CD14-positive monocyte (primary cell): ENCODE results near the gene BUD13. TPM values are rescaled to one million over a fixed set of nuclear protein-coding genes. Genes with fewer than 3 reads are reported as not detected.

ENCODE experiments used
- DNase-seq, 3 donors: peaks; one replicate each; pipeline ENCODE4 v3.0.0-alpha.2; 2011 to 2022
- H2AFZ ChIP-seq: 2 replicates; pipeline ENCODE4 v1.6.0; 2012; ENCODE audit warnings: mild to moderate bottlenecking, low read depth, low read length, inconsistent platforms; ENCODE audit not compliant: insufficient read depth, poor library complexity, severe bottlenecking
- H3K27ac ChIP-seq, 2 donors: 1 replicate in 1 of 2; 2 replicates in 1 of 2; pipeline ENCODE4 v1.5.1; 2012 to 2013; ENCODE audit warnings: low read length in 2 of 2, control low read depth in 1 of 2, inconsistent platforms in 1 of 2, low read depth in 1 of 2, mild to moderate bottlenecking in 1 of 2
- H3K27me3 ChIP-seq, 2 donors: one replicate each; pipeline versions ENCODE4 v1.6.0 to v1.6.1; 2011 to 2013; ENCODE audit warnings: low read length in 2 of 2; ENCODE audit not compliant: control insufficient read depth in 2 of 2, insufficient read depth in 2 of 2
- H3K36me3 ChIP-seq, 2 donors: replicated peaks in 1 of 2; 1 replicate in 1 of 2; 2 replicates in 1 of 2; pipeline versions ENCODE4 v1.5.1 to v1.6.1; 2012 to 2013; ENCODE audit warnings: low read length in 2 of 2, control low read depth in 1 of 2, inconsistent platforms in 1 of 2, mild to moderate bottlenecking in 1 of 2; ENCODE audit not compliant: insufficient read depth in 2 of 2, control insufficient read depth in 1 of 2
- H3K4me1 ChIP-seq, 2 donors: 1 replicate in 1 of 2; 2 replicates in 1 of 2; pipeline versions ENCODE4 v1.5.1 to v1.6.1; 2012 to 2013; ENCODE audit warnings: low read length in 2 of 2, control low read depth in 1 of 2, inconsistent platforms in 1 of 2, mild to moderate bottlenecking in 1 of 2, moderate library complexity in 1 of 2; ENCODE audit not compliant: insufficient read depth in 2 of 2, control insufficient read depth in 1 of 2
- H3K4me2 ChIP-seq: replicated peaks from 2 replicates; pipeline ENCODE3; 2012; ENCODE audit warnings: low read length, moderate library complexity, mild to moderate bottlenecking; ENCODE audit not compliant: poor library complexity, severe bottlenecking; ENCODE audit errors: extremely low read depth
- H3K4me3 ChIP-seq, 3 experiments: fragments of 200-600 bp in 1 of 3; sonication (generic) in 1 of 3; replicated peaks in 1 of 3; 1 replicate in 2 of 3; 2 replicates in 1 of 3; pipeline ENCODE4 v1.5.1; 2011 to 2013; ENCODE audit warnings: low read length in 3 of 3, mild to moderate bottlenecking in 3 of 3, control low read depth in 2 of 3, low read depth in 2 of 3, inconsistent platforms in 1 of 3, moderate library complexity in 1 of 3
- H3K79me2 ChIP-seq: 2 replicates; pipeline ENCODE4 v1.6.0; 2012; ENCODE audit warnings: mild to moderate bottlenecking, control low read depth, inconsistent platforms, low read length, moderate library complexity; ENCODE audit not compliant: insufficient read depth
- H3K9ac ChIP-seq: 2 replicates; pipeline ENCODE4 v1.6.0; 2017; ENCODE audit warnings: low read length, mild to moderate bottlenecking; ENCODE audit not compliant: insufficient read depth, poor library complexity, severe bottlenecking
- H3K9me3 ChIP-seq, 2 donors: replicated peaks in 1 of 2; 1 replicate in 1 of 2; 2 replicates in 1 of 2; pipeline versions ENCODE4 v1.5.1 to v1.6.1; 2012 to 2013; ENCODE audit warnings: low read length in 2 of 2, control low read depth in 1 of 2; ENCODE audit not compliant: control insufficient read depth in 1 of 2, insufficient read depth in 1 of 2
- H4K20me1 ChIP-seq: 2 replicates; pipeline ENCODE4 v1.6.0; 2012; ENCODE audit warnings: mild to moderate bottlenecking, low read length, control low read depth, moderate library complexity; ENCODE audit not compliant: insufficient read depth
- H3K27ac Mint-ChIP-seq, 7 donors: one replicate each; pipeline ENCODE4 v1.8.0; 2020; ENCODE audit warnings: mild to moderate bottlenecking in 7 of 7, mixed read lengths in 7 of 7, moderate library complexity in 6 of 7, inconsistent platforms in 2 of 7
- H3K27me3 Mint-ChIP-seq, 3 donors: one replicate each; pipeline ENCODE4 v1.8.0; 2021 to 2022; ENCODE audit warnings: low read depth in 3 of 3, mild to moderate bottlenecking in 3 of 3, mixed read lengths in 3 of 3, moderate library complexity in 3 of 3, inconsistent platforms in 1 of 3
- H3K36me3 Mint-ChIP-seq, 2 donors: one replicate each; pipeline ENCODE4 v1.8.0; 2020; ENCODE audit warnings: mixed read lengths in 2 of 2, inconsistent platforms in 1 of 2, mild to moderate bottlenecking in 1 of 2
- H3K4me1 Mint-ChIP-seq: one replicate; pipeline ENCODE4 v1.8.0; 2020; ENCODE audit warnings: mild to moderate bottlenecking, mixed read lengths
- H3K4me3 Mint-ChIP-seq, 2 donors: one replicate each; pipeline ENCODE4 v1.8.0; 2020; ENCODE audit warnings: mild to moderate bottlenecking in 2 of 2, mixed read lengths in 2 of 2, moderate library complexity in 1 of 2
- H3K9me3 Mint-ChIP-seq, 7 donors: one replicate each; pipeline ENCODE4 v1.8.0; 2020 to 2022; ENCODE audit warnings: mixed read lengths in 7 of 7, mild to moderate bottlenecking in 6 of 7, moderate library complexity in 6 of 7, inconsistent platforms in 2 of 7
- CTCF ChIP-seq: fragments of 200-600 bp; IDR thresholded peaks from one replicate; pipeline ENCODE4 v1.8.0; 2022; ENCODE audit warnings: antibody characterized with exemption, mild to moderate bottlenecking
- WGBS: methylation state at CpG from one replicate; pipeline ENCODE4 v1.1.5; 2013; ENCODE audit warnings: missing lambda C conversion rate; ENCODE audit not compliant: insufficient coverage; 5-methylcytosine and 5-hydroxymethylcytosine counted together
- intact Hi-C, 2 donors: fragments of 100-400 bp; cut with micrococcal nuclease; formaldehyde crosslinking; loops; one replicate each; pipeline versions ENCODE4 v1.15.0 to v1.15.1; 2023
- polyA plus RNA-seq, 3 donors: library from polyadenylated mRNA; depleted of rRNA in 1 of 3; unstranded in 2 of 3; stranded (reverse) in 1 of 3; fragments of 300-500 nt in 2 of 3; fragments of >200 nt in 1 of 3; fragmentation: Illumina TruSeq in 2 of 3; gene quantifications; 1 replicate in 2 of 3; 2 replicates in 1 of 3; pipeline ENCODE4 v1.2.3, GENCODE V29; 2012 to 2021

Gene BUD13
- polyA plus RNA-seq, 3 donors = 4.2 to 8.7 (median 5.3) TPM

DNA sequence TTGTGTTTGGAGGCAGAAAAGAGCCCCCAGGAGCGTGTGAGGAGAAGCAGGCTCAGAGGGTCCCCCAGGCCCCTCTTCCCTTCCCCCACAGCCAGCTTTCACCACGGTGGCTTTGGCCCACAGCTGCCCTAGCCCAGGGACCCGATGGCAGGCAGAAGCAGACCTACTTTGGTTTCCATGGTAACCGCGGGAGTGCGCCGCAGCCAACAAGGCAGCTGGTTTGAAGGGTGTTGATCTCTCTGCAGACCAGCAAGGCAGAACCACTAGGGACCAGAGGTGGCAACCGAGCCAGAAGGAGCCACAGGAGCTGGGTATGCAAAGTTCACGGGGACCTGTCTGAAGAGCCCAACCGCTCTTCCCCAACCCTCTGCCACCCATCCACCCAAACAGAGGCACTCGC lies 69.4 kb downstream of the BUD13 start:
- TF ChIP-seq CTCF = no peak
- Histone ChIP-seq H3K9ac (no peak overlapping the region), H2AFZ (no peak overlapping the region), H4K20me1 (no peaks in the 10 kb centered on the region), H3K4me3 (no peak overlapping the region), H3K4me2 (no peak overlapping the region), H3K27ac (no peak overlapping the region), H3K79me2 (no peaks in the 10 kb centered on the region), H3K4me1 (no peaks in the 10 kb centered on the region), H3K36me3 (no peaks in the 10 kb centered on the region), H3K9me3 (no peaks in the 10 kb centered on the region), H3K27me3 (peaks cover 0 to 16% of the 10 kb centered on the region in 2 donors)
- intact Hi-C loops = no loop called here
- Mint-ChIP-seq H3K27ac (no peak overlapping the region), H3K4me1 (no peaks in the 10 kb centered on the region), H3K36me3 (no peaks in the 10 kb centered on the region), H3K9me3 (peaks cover 0 to 4% (median 0%) of the 10 kb centered on the region in 7 donors), H3K27me3 (peaks cover 16 to 31% (median 27%) of the 10 kb centered on the region in 3 donors), H3K4me3 (no peak overlapping the region)
- DNase-seq = no peak
- WGBS = 51% methylated on average over 8 of the region's 11 CpGs

- Mint-ChIP-seq H3K9me3 (peaks cover 0 to 3% (median 0%) of the 10 kb centered on the region in 7 donors), H3K27me3 (peaks cover 12 to 26% (median 23%) of the 10 kb centered on the region in 3 donors), H3K4me3 (no peak overlapping the region), H3K27ac (no peak overlapping the region), H3K36me3 (no peaks in the 10 kb centered on the region), H3K4me1 (no peaks in the 10 kb centered on the region)
- no peak overlapping the region for H3K9ac ChIP-seq
- H3K4me2 ChIP-seq = no peak overlapping the region
- H3K36me3 ChIP-seq = no peaks in the 10 kb centered on the region
- no peak overlapping the region for H3K4me3 ChIP-seq
- intact Hi-C loops = no loop called here
- TF ChIP-seq CTCF = no peak
- no peak overlapping the region for H2AFZ ChIP-seq
- H3K79me2 ChIP-seq = no peaks in the 10 kb centered on the region
- H3K9me3 ChIP-seq = no peaks in the 10 kb centered on the region
- 86% methylated on average over 6 of the region's 8 CpGs for WGBS
- H3K27me3 ChIP-seq = peaks cover 0 to 14% of the 10 kb centered on the region in 2 donors
- no peaks in the 10 kb centered on the region for H3K4me1 ChIP-seq
- DNase-seq = no peak
- H4K20me1 ChIP-seq = no peaks in the 10 kb centered on the region
- no peak overlapping the region for H3K27ac ChIP-seq
These were observed 69.9 kb downstream of the BUD13 start for GRCh38 chr11:116702772-116703385.
